Measurements from ENCODE around the gene ADORA1.
A peak's percentile ranks its signal among the peaks of the same experiment; 100 is the strongest.

Gene ADORA1

GRCh38 chr1:203095061-203095690 is 32.4 kb upstream of the ADORA1 start:
- DNase-seq, result no peak

- DNase-seq, result no peak
Measured at GRCh38 chr1:203096566-203096965, 31.0 kb upstream of the ADORA1 start.

GRCh38 chr1:203097001-203097400 is 30.5 kb upstream of the ADORA1 start:
- DNase-seq, result no peak

GRCh38 chr1:203098445-203098844 is 29.1 kb upstream of the ADORA1 start:
- no peak for DNase-seq

- DNase-seq, result no peak
Measured at GRCh38 chr1:203098914-203099520, 28.5 kb upstream of the ADORA1 start.

GRCh38 chr1:203099805-203100515 is 27.6 kb upstream of the ADORA1 start:
- no peak for DNase-seq

- no peak for DNase-seq
Measured at GRCh38 chr1:203100516-203100869, 27.0 kb upstream of the ADORA1 start.

GRCh38 chr1:203101813-203102634 is 25.5 kb upstream of the ADORA1 start:
- DNase-seq, result no peak

- DNase-seq, result no peak
Measured at GRCh38 chr1:203103216-203103615, 24.3 kb upstream of the ADORA1 start.

- DNase-seq, result no peak
Measured at GRCh38 chr1:203103829-203104495, 23.6 kb upstream of the ADORA1 start.

GRCh38 chr1:203104789-203105390 is 22.6 kb upstream of the ADORA1 start:
- DNase-seq, result no peak

GRCh38 chr1:203112475-203112874 is 15.1 kb upstream of the ADORA1 start:
- DNase-seq, result no peak

- no peak for DNase-seq
Measured at GRCh38 chr1:203113308-203113707, 14.2 kb upstream of the ADORA1 start.

- DNase-seq, result no peak
Measured at GRCh38 chr1:203114202-203114601, 13.3 kb upstream of the ADORA1 start.

GRCh38 chr1:203116091-203116820 is 11.3 kb upstream of the ADORA1 start:
- no peak for DNase-seq

- DNase-seq, result peak; percentile 55
Measured at GRCh38 chr1:203117611-203118575, 9.6 kb upstream of the ADORA1 start.

GRCh38 chr1:203120325-203121153 is 7.0 kb upstream of the ADORA1 start:
- DNase-seq, result no peak

GRCh38 chr1:203121186-203122015 is 6.1 kb upstream of the ADORA1 start:
- no peak for DNase-seq

- DNase-seq, result no peak
Measured at GRCh38 chr1:203122159-203122558, 5.4 kb upstream of the ADORA1 start.

Data from NCI-H1092 (cell line).